Stimulated activated naive B cell treated with anti-CD40 and anti-IgM and Interleukin-4, amounts not matched to agents 10 μg/mL and 1 μg/mL and 100 μg/mL, for 72 hours (primary cell): ENCODE measurements around the gene ZNF146.
A peak's percentile ranks its signal among the peaks of the same experiment; 100 is the strongest.
"Not testable (repeated sequence)": the region's sequence is repeated elsewhere in the genome, so short reads cannot be mapped to it uniquely, and the experiment has no call there.

Source experiments
- ATAC-seq, 2 donors: fragments of 150-1000 bp; cut with Tn5 transposase; replicated peaks; 2 replicates each; pipeline ENCODE4 v1.10.0; 2021; ENCODE audit warnings: moderate library complexity in 1 of 2
- DNase-seq: peaks from one replicate; pipeline ENCODE4 v3.0.0; 2021
- H3K27ac Mint-ChIP-seq: one replicate; pipeline ENCODE4 v1.8.0; 2022; ENCODE audit warnings: mild to moderate bottlenecking, mixed read lengths
- H3K27me3 Mint-ChIP-seq, 2 donors: one replicate each; pipeline ENCODE4 v1.8.0; 2022; ENCODE audit warnings: mixed read lengths in 2 of 2
- H3K36me3 Mint-ChIP-seq, 2 donors: one replicate each; pipeline ENCODE4 v1.8.0; 2022; ENCODE audit warnings: mixed read lengths in 2 of 2, mild to moderate bottlenecking in 1 of 2
- H3K4me1 Mint-ChIP-seq, 2 donors: one replicate each; pipeline ENCODE4 v1.8.0; 2022; ENCODE audit warnings: mixed read lengths in 2 of 2, mild to moderate bottlenecking in 1 of 2
- H3K4me3 Mint-ChIP-seq, 2 donors: one replicate each; pipeline ENCODE4 v1.8.0; 2022; ENCODE audit warnings: mild to moderate bottlenecking in 2 of 2, mixed read lengths in 2 of 2, moderate library complexity in 1 of 2
- H3K9me3 Mint-ChIP-seq, 2 donors: one replicate each; pipeline ENCODE4 v1.8.0; 2022; ENCODE audit warnings: mixed read lengths in 2 of 2, mild to moderate bottlenecking in 1 of 2

ZNF146 gene

DNA sequence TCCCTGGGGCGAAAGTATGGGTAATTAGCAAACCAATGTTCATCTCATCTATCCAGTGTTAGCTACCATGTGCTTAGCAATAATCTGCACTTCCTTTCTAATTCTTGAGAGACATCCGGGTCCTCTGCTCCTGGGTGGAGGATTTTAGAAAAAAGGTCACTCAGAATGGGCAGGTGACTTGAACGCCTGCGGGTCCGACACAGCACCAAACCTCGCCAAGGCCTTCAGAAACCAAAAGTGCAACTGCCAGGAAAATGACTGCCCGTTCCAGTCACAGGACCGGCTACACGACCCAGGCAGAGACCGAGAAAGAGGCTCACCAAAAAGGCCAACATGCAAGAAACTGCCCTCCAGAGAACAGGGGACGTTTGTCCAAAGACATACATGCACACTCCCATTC, 39.9 kb downstream of the ZNF146 start:
- Mint-ChIP-seq H3K4me1 (no peaks in the 10 kb centered on the region), H3K27me3 (peaks cover 4 to 8% of the 10 kb centered on the region in 2 donors), H3K36me3 (peaks cover 12% of the 10 kb centered on the region in 2 donors), H3K4me3 (no peak overlapping the region), H3K9me3 (peaks cover 0 to 4% of the 10 kb centered on the region in 2 donors), H3K27ac (no peak overlapping the region)
- DNase-seq: no peak
- ATAC-seq: no peak

DNA sequence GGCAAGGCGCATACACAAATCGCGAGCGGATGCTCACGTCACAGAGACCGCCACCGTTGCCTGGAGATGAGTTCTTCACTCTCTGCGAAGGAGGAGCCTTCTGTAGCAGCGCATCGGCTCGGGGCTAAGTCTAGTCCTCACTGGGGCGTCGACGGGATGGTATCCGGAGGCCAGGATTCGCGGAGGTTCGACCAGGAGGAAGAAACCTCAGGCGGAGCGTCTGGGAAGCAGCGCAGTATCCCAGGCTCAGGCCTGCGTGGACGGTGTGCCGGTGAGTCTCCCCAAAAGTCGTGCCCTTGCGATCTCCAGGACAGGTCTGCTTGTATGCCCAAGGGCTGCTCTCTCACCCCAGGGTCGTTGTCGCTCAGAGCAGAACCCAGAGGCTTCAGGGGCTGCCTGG, 40.4 kb downstream of the ZNF146 start:
- Mint-ChIP-seq H3K27ac (no peak overlapping the region), H3K36me3 (peaks cover 12% of the 10 kb centered on the region in 2 donors), H3K4me3 (no peak overlapping the region), H3K9me3 (peaks cover 0 to 4% of the 10 kb centered on the region in 2 donors), H3K27me3 (peaks cover 4 to 8% of the 10 kb centered on the region in 2 donors), H3K4me1 (no peaks in the 10 kb centered on the region)
- ATAC-seq (no peak), DNase-seq (no peak)

DNA sequence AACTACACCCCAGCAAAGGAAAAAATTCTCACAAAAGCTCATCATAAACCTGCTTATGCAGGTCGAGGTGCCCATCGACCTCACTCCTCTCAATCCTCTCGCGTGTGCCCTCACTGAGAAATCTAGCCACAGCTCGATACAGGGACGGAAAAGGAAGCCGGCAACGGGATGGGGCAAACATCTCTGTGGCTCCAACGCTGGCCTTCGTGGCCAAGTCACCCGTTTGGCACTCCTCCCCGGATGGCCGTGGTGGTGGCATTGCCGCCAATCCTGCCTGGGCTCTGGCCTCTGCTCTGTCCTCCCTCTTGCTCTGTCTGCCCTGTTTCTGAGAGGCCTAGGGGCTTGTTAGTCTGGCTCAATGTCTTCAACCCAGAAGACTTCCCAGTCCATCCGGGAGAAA, 41.2 kb downstream of the ZNF146 start:
- H3K27me3 Mint-ChIP-seq: peaks cover 4 to 8% of the 10 kb centered on the region in 2 donors
- H3K4me3 Mint-ChIP-seq: no peak overlapping the region
- no peaks in the 10 kb centered on the region for H3K4me1 Mint-ChIP-seq
- peaks cover 0 to 4% of the 10 kb centered on the region in 2 donors for H3K9me3 Mint-ChIP-seq
- DNase-seq (no peak), ATAC-seq (no peak)
- H3K27ac Mint-ChIP-seq: no peak overlapping the region
- H3K36me3 Mint-ChIP-seq: peaks cover 12% of the 10 kb centered on the region in 2 donors

DNA sequence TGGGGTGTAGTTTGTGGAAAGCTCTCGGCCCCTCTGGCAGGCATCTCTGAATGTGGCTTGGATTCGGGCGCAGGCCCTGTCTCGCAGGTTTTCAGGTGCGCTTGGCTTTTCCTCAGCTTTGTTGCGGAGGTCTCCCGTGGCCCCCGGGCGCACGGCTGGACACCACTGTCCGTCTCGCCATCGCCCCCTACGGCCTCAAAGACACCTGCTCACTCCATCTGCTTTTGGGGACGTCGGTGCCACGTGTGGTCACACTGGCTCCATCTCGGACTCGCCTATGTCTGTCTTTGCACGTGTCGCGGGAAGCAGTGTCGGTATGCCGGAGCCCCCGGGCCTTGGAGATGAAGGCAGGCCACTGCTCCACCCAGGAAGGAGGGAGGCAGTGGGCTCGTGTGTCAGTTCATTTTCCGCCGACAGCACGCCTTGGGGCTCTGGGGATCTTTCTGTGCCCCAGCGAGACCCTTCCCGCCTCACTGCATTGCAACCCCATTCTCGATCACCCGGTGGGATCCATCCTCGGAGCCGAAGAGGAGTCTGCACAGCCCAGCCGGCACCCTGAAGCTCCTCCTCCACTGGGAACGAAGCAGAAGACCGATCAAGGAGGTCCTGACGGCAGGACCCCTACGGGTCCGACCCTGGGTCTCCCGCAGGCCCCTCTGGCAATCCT, 42.1 kb downstream of the ZNF146 start:
- ATAC-seq: no peak
- H3K9me3 Mint-ChIP-seq: peaks cover 0 to 4% of the 10 kb centered on the region in 2 donors
- H3K27me3 Mint-ChIP-seq: peaks cover 4 to 8% of the 10 kb centered on the region in 2 donors
- H3K36me3 Mint-ChIP-seq: peaks cover 12% of the 10 kb centered on the region in 2 donors
- no peak for DNase-seq
- H3K4me3 Mint-ChIP-seq: no peak overlapping the region
- H3K4me1 Mint-ChIP-seq: no peaks in the 10 kb centered on the region
- no peak overlapping the region for H3K27ac Mint-ChIP-seq

DNA sequence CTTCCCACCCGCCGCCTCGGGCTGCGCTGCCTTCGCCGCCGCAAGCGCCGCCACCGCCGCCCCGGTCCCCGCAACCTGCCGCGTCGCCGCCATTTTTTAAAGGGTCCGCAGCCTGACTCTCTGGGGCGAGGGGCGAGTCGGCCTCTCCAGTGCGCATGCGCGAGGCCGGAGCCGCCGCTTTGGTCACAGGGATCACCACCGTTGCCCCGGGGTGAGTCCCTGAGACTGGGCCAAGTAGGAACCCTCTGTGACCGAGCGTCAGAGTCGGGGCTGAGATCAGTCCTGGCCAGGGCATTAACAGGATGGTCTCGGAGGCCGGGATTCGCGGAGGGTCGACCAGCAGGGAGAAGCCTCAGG, 42.6 kb downstream of the ZNF146 start:
- no peak overlapping the region for H3K27ac Mint-ChIP-seq
- no peaks in the 10 kb centered on the region for H3K4me1 Mint-ChIP-seq
- DNase-seq: no peak
- no peak overlapping the region for H3K4me3 Mint-ChIP-seq
- H3K9me3 Mint-ChIP-seq: peaks cover 0 to 4% of the 10 kb centered on the region in 2 donors
- peaks cover 12% of the 10 kb centered on the region in 2 donors for H3K36me3 Mint-ChIP-seq
- no peak for ATAC-seq
- H3K27me3 Mint-ChIP-seq: peaks cover 4 to 8% of the 10 kb centered on the region in 2 donors

DNA sequence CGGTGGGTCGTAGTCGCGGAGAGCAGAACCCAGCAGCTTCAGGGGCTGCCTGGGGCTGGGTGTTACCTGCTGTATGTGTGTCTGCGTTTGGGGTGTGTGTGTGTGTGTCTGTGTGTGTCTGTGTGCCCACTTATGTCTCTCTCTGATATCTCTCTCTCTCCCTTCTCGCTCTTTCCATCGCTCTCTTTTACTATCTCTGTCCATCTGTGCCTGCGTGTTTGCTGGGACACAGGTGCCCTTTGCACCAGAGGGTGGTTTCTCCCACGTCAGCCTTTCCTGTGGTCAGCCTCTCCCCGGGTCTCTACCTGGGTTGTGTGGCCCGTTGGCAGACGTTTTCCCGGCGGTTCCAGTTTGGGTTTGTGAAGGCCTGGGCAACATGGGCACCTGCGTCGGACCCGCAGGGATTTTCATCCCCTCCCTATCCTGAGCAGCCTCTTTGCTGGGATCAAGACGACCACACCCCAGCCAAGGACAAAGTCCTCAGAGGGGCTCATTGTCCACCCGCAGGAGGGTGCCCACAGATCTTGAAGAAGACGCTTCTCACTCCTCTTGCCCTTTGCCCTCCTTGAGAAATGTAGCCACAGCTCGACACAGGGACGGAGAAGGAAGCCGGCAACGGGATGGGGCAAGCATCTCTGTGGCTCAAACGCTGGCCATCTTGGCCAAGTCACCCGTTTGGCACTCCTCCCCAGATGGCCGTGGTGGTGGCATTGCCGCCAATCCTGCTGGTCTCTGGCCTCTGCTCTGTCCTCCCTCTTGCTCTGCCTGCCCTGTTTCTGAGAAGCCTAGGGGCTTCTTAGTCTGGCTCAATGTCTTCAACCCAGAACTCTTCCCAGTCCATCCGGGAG, 43.3 kb downstream of the ZNF146 start:
- Mint-ChIP-seq H3K36me3 (peaks cover 12% of the 10 kb centered on the region in 2 donors), H3K9me3 (peaks cover 0 to 6% of the 10 kb centered on the region in 2 donors), H3K27me3 (peaks cover 4 to 8% of the 10 kb centered on the region in 2 donors), H3K27ac (no peak overlapping the region), H3K4me3 (no peak overlapping the region), H3K4me1 (no peaks in the 10 kb centered on the region)
- no peak for DNase-seq
- no peak for ATAC-seq

DNA sequence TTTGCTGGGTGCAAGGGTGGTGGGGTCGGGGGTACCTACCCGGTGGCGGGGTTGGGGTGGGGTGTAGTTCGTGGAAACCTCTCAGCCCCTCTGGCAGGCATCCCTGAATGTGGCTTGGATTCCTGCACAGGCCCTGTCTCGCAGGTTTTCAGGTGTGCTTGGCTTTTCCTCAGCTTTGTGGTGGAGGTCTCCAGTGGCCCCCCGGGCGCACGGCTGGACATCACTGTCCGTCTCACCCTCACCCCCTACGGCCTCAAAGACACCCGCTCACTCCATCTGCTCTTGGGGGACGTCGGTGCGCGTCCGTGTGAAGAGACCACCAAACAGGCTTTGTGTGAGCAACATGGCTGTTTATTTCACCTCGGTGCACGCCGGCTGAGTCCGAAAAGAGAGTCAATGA, 44.3 kb downstream of the ZNF146 start:
- no peak overlapping the region for H3K4me3 Mint-ChIP-seq
- H3K27ac Mint-ChIP-seq: no peak overlapping the region
- H3K27me3 Mint-ChIP-seq: peaks cover 4 to 8% of the 10 kb centered on the region in 2 donors
- peaks cover 3 to 8% of the 10 kb centered on the region in 2 donors for H3K9me3 Mint-ChIP-seq
- H3K4me1 Mint-ChIP-seq: no peaks in the 10 kb centered on the region
- H3K36me3 Mint-ChIP-seq: peaks cover 12% of the 10 kb centered on the region in 2 donors
- ATAC-seq (no peak), DNase-seq (no peak)

DNA sequence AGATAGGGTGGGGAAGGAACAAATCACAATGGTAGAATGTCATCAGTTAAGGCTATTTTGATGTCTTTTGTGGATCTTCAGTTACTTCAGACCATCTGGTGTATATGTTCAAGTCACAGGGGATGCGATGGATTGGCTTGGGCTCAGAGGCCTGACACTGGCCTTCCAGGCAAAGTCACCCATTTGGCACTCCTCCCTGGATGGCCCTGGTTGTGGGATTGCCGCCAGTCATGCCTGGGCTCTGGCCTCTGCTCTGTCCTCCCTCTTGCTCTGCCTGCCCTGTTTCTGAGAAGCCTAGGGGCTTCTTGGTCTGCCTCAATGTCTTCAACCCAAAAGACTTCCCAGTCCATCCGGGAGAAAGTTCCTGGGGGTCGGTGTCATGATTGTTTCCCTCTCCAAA, 50.2 kb downstream of the ZNF146 start:
- H3K36me3 Mint-ChIP-seq: peaks cover 5 to 9% of the 10 kb centered on the region in 2 donors
- no peaks in the 10 kb centered on the region for H3K4me1 Mint-ChIP-seq
- H3K27me3 Mint-ChIP-seq: no peaks in the 10 kb centered on the region
- ATAC-seq (no peak), DNase-seq (no peak)
- no peak overlapping the region for H3K27ac Mint-ChIP-seq
- H3K9me3 Mint-ChIP-seq: peaks cover 10 to 11% of the 10 kb centered on the region in 2 donors
- no peak overlapping the region for H3K4me3 Mint-ChIP-seq

DNA sequence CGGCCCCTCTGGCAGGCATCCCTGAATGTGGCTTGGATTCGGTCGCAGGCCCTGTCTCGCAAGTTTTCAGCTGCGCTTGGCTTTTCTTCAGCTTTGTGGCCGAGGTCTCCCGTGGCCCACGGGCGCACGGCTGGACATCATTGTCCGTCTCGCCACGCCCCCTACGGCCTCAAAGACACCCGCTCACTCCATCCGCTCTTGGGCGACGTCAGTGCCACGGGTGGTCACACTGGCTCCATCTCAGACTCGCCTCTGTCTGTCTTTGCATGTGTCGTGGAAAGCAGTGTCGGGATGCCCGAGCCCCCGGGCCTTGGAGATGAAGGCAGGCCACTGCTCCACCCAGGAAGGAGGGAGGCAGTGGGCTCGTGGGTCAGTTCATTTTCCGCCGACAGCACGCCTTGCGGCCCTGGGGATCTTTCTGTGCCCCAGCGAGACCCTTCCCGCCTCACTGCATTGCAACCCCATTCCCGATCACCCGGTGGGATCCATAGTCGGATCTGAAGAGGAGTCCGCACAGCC, 51.0 kb downstream of the ZNF146 start:
- Mint-ChIP-seq H3K9me3 (peaks cover 10 to 11% of the 10 kb centered on the region in 2 donors), H3K36me3 (peaks cover 5 to 9% of the 10 kb centered on the region in 2 donors), H3K27ac (no peak overlapping the region), H3K27me3 (no peaks in the 10 kb centered on the region), H3K4me1 (no peaks in the 10 kb centered on the region), H3K4me3 (no peak overlapping the region)
- DNase-seq: no peak
- no peak for ATAC-seq

DNA sequence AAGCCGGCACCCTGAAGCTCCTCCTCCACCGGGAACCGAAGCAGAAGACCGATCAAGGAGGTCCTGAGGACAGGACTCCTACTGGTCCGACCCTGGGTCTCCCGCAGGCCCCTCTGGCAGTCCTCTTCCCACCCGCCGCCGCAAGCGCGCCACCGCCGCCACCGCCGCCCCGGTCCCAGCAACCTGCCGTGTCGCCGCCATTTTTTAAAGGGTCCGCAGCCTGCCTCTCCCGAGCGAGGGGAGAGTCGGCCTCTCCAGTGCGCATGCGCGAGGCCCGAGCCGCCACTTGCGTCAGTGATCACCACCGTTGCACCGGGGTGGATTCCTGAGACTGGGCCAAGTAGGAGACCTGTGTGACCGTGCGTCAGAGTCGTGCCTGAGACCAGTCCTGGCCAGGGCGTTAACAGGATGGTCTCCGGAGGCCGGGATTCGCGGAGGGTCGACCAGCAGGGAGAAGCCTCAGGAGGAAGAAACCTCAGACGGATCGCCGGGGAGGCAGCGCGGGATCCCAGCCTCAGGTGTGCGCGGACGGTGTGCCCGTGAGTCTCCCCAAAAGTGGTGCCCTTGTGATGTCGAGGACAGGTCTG, 51.6 kb downstream of the ZNF146 start:
- Mint-ChIP-seq H3K9me3 (peaks cover 10 to 11% of the 10 kb centered on the region in 2 donors), H3K4me3 (no peak overlapping the region)
- ATAC-seq: no peak

DNA sequence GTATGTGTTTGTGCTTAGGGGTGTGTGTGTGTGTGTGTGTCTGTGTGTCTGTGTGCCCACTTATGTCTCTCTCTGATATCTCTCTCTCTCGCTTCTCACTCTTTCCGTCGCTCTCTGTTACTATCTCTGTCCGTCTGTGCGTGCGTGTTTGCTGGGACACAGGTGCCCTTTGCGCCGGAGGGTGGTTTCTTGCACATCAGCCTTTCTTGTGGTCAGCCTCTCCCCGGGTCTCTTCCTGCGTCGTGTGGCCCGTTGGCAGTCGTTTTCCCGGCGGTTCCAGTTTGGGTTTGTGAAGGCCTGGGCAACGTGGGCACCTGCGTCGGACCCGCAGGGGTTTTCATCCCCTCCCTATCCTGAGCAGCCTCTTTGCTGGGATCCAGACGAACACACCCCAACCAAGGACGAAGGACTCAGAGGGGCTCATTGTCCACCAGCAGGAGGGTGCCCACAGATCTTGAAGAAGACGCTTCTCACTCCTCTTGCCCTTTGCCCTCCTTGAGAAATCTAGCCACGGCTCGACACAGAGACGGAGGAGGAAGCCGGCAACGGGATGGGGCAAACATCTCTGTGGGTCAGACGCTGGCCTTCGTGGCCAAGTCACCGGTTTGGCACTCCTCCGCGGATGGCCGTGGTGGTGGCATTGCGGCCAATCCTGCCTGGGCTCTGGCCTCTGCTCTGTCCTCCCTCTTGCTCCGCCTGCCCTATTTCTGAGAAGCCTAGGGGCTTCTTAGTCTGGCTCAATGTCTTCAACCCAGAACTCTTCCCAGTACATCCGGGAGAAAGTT, 52.3 kb downstream of the ZNF146 start:
- Mint-ChIP-seq H3K4me3 (no peak overlapping the region), H3K4me1 (no peaks in the 10 kb centered on the region), H3K27ac (no peak overlapping the region), H3K9me3 (peaks cover 10 to 11% of the 10 kb centered on the region in 2 donors), H3K36me3 (peaks cover 5 to 9% of the 10 kb centered on the region in 2 donors), H3K27me3 (no peaks in the 10 kb centered on the region)
- DNase-seq: no peak
- ATAC-seq: no peak

More for the DNA sequence above, 51.6 kb downstream of the ZNF146 start:
- no peak for DNase-seq
- peaks cover 5 to 9% of the 10 kb centered on the region in 2 donors for H3K36me3 Mint-ChIP-seq
- no peaks in the 10 kb centered on the region for H3K4me1 Mint-ChIP-seq
- H3K27me3 Mint-ChIP-seq: no peaks in the 10 kb centered on the region
- no peak overlapping the region for H3K27ac Mint-ChIP-seq

DNA sequence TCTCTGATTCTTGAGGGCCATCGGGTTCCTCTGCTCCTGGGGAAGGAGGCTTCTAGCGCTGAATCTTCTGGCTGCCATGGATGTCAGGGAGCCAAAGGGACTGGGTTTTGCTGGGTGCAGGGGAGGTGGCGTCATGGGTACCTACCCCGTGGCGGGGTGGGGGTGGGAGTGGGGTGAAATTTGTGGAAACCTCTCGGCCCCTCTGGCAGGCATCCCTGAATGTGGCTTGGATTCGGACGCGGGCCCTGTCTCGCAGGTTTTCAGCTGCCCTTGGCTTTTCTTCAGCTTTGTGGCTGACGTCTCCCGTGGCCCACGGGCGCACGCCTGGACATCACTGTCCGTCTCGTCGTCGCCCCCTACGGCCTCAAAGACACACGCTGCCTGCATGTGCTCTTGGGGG, 53.2 kb downstream of the ZNF146 start:
- not testable (repeated sequence) for H3K4me1 Mint-ChIP-seq, ATAC-seq, H3K4me3 Mint-ChIP-seq, H3K27ac Mint-ChIP-seq, H3K36me3 Mint-ChIP-seq, DNase-seq, H3K27me3 Mint-ChIP-seq
- H3K9me3 Mint-ChIP-seq: peaks cover 9 to 11% of the 10 kb centered on the region in 2 donors

DNA sequence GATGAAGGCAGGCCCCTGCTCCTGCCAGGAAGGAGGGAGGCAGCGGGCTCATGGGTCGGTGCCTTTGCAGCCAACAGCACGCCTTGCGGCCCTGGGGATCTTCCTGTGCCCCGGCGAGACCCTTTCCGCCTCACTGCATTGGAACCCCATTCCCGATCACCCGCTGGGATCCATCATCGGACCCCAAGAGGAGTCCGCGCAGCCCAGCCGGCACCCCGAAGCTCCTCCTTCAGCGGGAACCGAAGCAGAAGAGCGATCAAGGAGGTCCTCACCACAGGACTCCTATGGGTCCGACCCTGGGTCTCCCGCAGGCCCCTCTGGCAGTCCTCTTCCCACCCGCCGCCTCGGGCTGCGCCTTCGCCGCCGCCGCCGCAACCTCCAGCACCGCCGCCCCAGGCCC, 53.7 kb downstream of the ZNF146 start:
- not testable (repeated sequence) for H3K27ac Mint-ChIP-seq, H3K36me3 Mint-ChIP-seq, H3K4me3 Mint-ChIP-seq, ATAC-seq, H3K27me3 Mint-ChIP-seq, H3K4me1 Mint-ChIP-seq
- peaks cover 7 to 11% of the 10 kb centered on the region in 2 donors for H3K9me3 Mint-ChIP-seq
- peak; percentile 66 for DNase-seq

DNA sequence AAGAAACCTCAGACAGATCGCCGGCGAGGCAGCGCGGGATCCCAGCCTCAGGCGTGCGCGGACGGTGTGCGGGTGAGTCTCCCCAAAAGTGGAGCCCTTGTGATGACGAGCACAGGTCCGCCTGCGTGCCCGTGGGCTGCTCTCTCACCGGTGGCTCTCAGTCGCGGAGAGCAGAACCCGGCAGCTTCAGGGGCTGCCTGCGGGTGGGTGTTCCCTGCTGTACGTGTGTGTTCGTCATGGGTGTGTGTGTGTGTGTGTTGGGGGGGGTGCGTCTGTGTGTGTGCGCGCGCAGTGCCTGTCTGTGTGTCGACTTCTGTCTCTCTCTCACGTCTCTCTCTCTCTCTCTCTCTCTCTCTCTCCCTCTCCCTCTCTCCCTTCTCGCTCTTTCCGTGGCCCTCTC, 54.4 kb downstream of the ZNF146 start:
- not testable (repeated sequence) for H3K4me1 Mint-ChIP-seq, DNase-seq, ATAC-seq, H3K27me3 Mint-ChIP-seq, H3K9me3 Mint-ChIP-seq, H3K4me3 Mint-ChIP-seq, H3K27ac Mint-ChIP-seq, H3K36me3 Mint-ChIP-seq
